Adipose tissue (tissue), 3 donors: Measurements from ENCODE around the gene NEU1. TPM values are rescaled to one million over a fixed set of nuclear protein-coding genes. Genes with fewer than 3 reads are reported as not detected.
"Not testable (repeated sequence)": the region's sequence is repeated elsewhere in the genome, so short reads cannot be mapped to it uniquely, and the experiment has no call there.

Experiments
- H3K27ac ChIP-seq: one replicate; pipeline ENCODE4 v1.5.1; 2013; ENCODE audit warnings: low read depth, low read length
- WGBS, 3 donors: extraction: QIAGEN DNeasy Blood & Tissue Kit; methylation state at CpG; one replicate each; pipeline ENCODE4 v1.1.7; 2013; 5-methylcytosine and 5-hydroxymethylcytosine counted together
- polyA plus RNA-seq, 3 donors: library from polyadenylated mRNA; stranded (reverse); fragments of 200-250 nt; gene quantifications; one replicate each; pipeline ENCODE4 v1.2.3, GENCODE V29; 2013
- donor health status: healthy with polysubstance abuse.
- donor health status: Bipolar disorder and iron deficiency.
- donor health status: healthy.

The NEU1 gene
- polyA plus RNA-seq, 3 donors, result 26.2 to 33.8 (median 31.5) TPM

DNA sequence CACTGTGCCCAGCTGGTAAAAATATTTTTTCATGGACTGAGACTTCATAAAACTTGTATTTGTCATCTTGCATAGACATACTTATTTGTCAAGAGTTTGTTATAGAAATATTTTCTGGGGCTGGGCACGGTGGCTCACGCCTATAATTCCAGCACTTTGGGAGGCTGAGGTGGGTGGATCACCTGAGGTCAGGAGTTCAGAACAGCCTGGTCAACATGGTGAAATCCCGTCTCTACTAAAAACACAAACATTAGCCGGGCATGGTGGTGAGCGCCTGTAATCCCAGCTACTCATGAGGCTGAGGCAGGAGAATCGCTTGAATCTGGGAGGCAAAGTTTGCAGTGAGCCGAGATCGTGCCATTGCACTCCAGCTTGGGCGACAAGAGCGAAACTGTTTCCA lies 54.0 kb downstream of the NEU1 start:
- H3K27ac ChIP-seq, result not testable (repeated sequence)
- 92 to 96% (median 95%) methylated on average over 10 of the region's 10 CpGs for WGBS, 3 donors

Other genes with a start within 250 kb of the NEU1 start
- 100 to 1,000 TPM in 1 of 3 donors, 10 to 100 TPM in 1, 1 to 10 TPM in 1; 7.9 to 180 (median 63.1) TPM for gene AIF1, start 247.6 kb downstream of the NEU1 start, polyA plus RNA-seq
- 100 to 1,000 TPM in 2 of 3 donors, 10 to 100 TPM in 1; 47.8 to 112 (median 110) TPM for gene PRRC2A, start 242.1 kb downstream of the NEU1 start, polyA plus RNA-seq
- gene BAG6, start 210.2 kb downstream of the NEU1 start, polyA plus RNA-seq, result 100 to 1,000 TPM; 109 to 202 (median 189) TPM
- 1 to 10 TPM; 2.0 to 6.5 (median 3.6) TPM for gene APOM, start 206.9 kb downstream of the NEU1 start, polyA plus RNA-seq
- 10 to 100 TPM in 2 of 3 donors, 1 to 10 TPM in 1; 8.8 to 17.0 (median 14.1) TPM for gene C6orf47, start 202.0 kb downstream of the NEU1 start, polyA plus RNA-seq
- gene GPANK1, start 197.8 kb downstream of the NEU1 start, polyA plus RNA-seq, result 10 to 100 TPM in 2 of 3 donors, 1 to 10 TPM in 1; 9.7 to 16.6 (median 14.0) TPM
- 100 to 1,000 TPM; 103 to 186 (median 172) TPM for gene CSNK2B, start 196.7 kb downstream of the NEU1 start, polyA plus RNA-seq
- gene LY6G5B, start 192.8 kb downstream of the NEU1 start, polyA plus RNA-seq, result 1 to 10 TPM; 4.2 to 9.8 (median 4.8) TPM
- gene LY6G5C, start 181.8 kb downstream of the NEU1 start, polyA plus RNA-seq, result 1 to 10 TPM; 1.2 to 3.5 (median 2.4) TPM
- 10 to 100 TPM; 28.5 to 39.8 (median 30.5) TPM for gene ABHD16A, start 159.5 kb downstream of the NEU1 start, polyA plus RNA-seq
- gene LY6G6F, start 156.0 kb downstream of the NEU1 start, polyA plus RNA-seq, result under 1 TPM in 1 of 3 donors, not detected in 2; 0.45 TPM
- not detected for gene LY6G6D, start 147.5 kb downstream of the NEU1 start, polyA plus RNA-seq
- gene LY6G6C, start 141.1 kb downstream of the NEU1 start, polyA plus RNA-seq, result under 1 TPM in 1 of 3 donors, not detected in 2; 0.16 TPM
- gene MPIG6B, start 139.4 kb downstream of the NEU1 start, polyA plus RNA-seq, result under 1 TPM in 2 of 3 donors, not detected in 1; 0.06 to 0.22 TPM
- gene DDAH2, start 133.5 kb downstream of the NEU1 start, polyA plus RNA-seq, result 100 to 1,000 TPM in 2 of 3 donors, 10 to 100 TPM in 1; 21.9 to 213 (median 122) TPM
- 100 to 1,000 TPM; 140 to 335 (median 301) TPM for gene CLIC1, start 126.3 kb downstream of the NEU1 start, polyA plus RNA-seq
- 1 to 10 TPM; 2.4 to 4.4 (median 3.9) TPM for gene MSH5, start 122.8 kb downstream of the NEU1 start, polyA plus RNA-seq
- gene SAPCD1, start 100.2 kb downstream of the NEU1 start, polyA plus RNA-seq, result 1 to 10 TPM in 1 of 3 donors, under 1 TPM in 1, not detected in 1; 0.51 to 1.4 TPM
- 1 to 10 TPM in 1 of 3 donors, under 1 TPM in 1, not detected in 1; 0.61 to 2.1 TPM for gene VWA7, start 85.5 kb downstream of the NEU1 start, polyA plus RNA-seq
- 10 to 100 TPM; 24.2 to 38.6 (median 29.1) TPM for gene VARS1, start 67.1 kb downstream of the NEU1 start, polyA plus RNA-seq
- gene LSM2, start 55.9 kb downstream of the NEU1 start, polyA plus RNA-seq, result 10 to 100 TPM; 29.7 to 55.0 (median 38.1) TPM
- gene HSPA1L, start 47.5 kb downstream of the NEU1 start, polyA plus RNA-seq, result 1 to 10 TPM in 1 of 3 donors, under 1 TPM in 2; 0.59 to 1.0 (median 0.80) TPM
- gene HSPA1A, start 47.3 kb downstream of the NEU1 start, polyA plus RNA-seq, result 100 to 1,000 TPM in 1 of 3 donors, 10 to 100 TPM in 2; 32.5 to 514 (median 76.3) TPM
- 100 to 1,000 TPM in 1 of 3 donors, 10 to 100 TPM in 2; 40.9 to 501 (median 47.1) TPM for gene HSPA1B, start 35.1 kb downstream of the NEU1 start, polyA plus RNA-seq
- 1 to 10 TPM; 1.3 to 8.1 (median 6.2) TPM for gene SLC44A4, start 16.2 kb upstream of the NEU1 start, polyA plus RNA-seq
- 10 to 100 TPM; 20.1 to 35.8 (median 23.0) TPM for gene EHMT2, start 34.9 kb upstream of the NEU1 start, polyA plus RNA-seq
- 1 to 10 TPM; 1.7 to 5.2 (median 2.2) TPM for gene ZBTB12, start 39.3 kb upstream of the NEU1 start, polyA plus RNA-seq
- 10 to 100 TPM in 2 of 3 donors, 1 to 10 TPM in 1; 1.6 to 20.4 (median 18.2) TPM for gene C2, start 64.9 kb upstream of the NEU1 start, polyA plus RNA-seq
- gene CFB, start 83.3 kb upstream of the NEU1 start, polyA plus RNA-seq, result 100 to 1,000 TPM in 1 of 3 donors, 10 to 100 TPM in 2; 23.8 to 211 (median 49.8) TPM
- 10 to 100 TPM; 38.8 to 60.8 (median 53.2) TPM for gene NELFE, start 96.2 kb upstream of the NEU1 start, polyA plus RNA-seq
- gene SKIC2, start 96.4 kb upstream of the NEU1 start, polyA plus RNA-seq, result 10 to 100 TPM; 28.7 to 62.6 (median 59.6) TPM
- gene DXO, start 109.3 kb upstream of the NEU1 start, polyA plus RNA-seq, result 10 to 100 TPM; 10.4 to 20.8 (median 15.8) TPM
- gene C4A, start 119.2 kb upstream of the NEU1 start, polyA plus RNA-seq, result 100 to 1,000 TPM in 2 of 3 donors, 10 to 100 TPM in 1; 20.8 to 180 (median 112) TPM
- 100 to 1,000 TPM in 1 of 3 donors, 10 to 100 TPM in 2; 22.4 to 207 (median 93.8) TPM for gene C4B, start 152.0 kb upstream of the NEU1 start, polyA plus RNA-seq
- 1 to 10 TPM in 2 of 3 donors, under 1 TPM in 1; 0.71 to 2.1 (median 1.4) TPM for gene CYP21A2, start 175.6 kb upstream of the NEU1 start, polyA plus RNA-seq
- gene TNXB, start 246.5 kb upstream of the NEU1 start, polyA plus RNA-seq, result 10 to 100 TPM in 2 of 3 donors, 1 to 10 TPM in 1; 5.3 to 65.0 (median 47.4) TPM